Bronchial epithelial cell (primary cell): Measurements from ENCODE around the gene C1QL1. TPM values are rescaled to one million over a fixed set of nuclear protein-coding genes. Genes with fewer than 3 reads are reported as not detected.

Experiments
- DNase-seq: peaks from one replicate; pipeline ENCODE4 v3.0.0-alpha.2; 2010; ENCODE audit warnings: low read depth
- FAIRE-seq: peaks from 2 replicates; lab custom pipeline; 2011; peaks lifted over from hg19 to GRCh38; lab: Jason Lieb, UNC
- H3K27me3 ChIP-seq: 2 replicates; pipeline ENCODE4 v1.5.1; 2011; ENCODE audit warnings: low read length; ENCODE audit not compliant: control insufficient read depth, insufficient read depth
- H3K36me3 ChIP-seq: 2 replicates; pipeline ENCODE4 v1.5.1; 2011; ENCODE audit warnings: low read length; ENCODE audit not compliant: control insufficient read depth, insufficient read depth
- H3K4me3 ChIP-seq: 2 replicates; pipeline ENCODE4 v1.5.1; 2011; ENCODE audit warnings: mild to moderate bottlenecking, low read depth, low read length, control low read depth
- total RNA-seq: library from RNA; depleted of rRNA; stranded (reverse); fragments of >200 nt; gene quantifications from 2 replicates; pipeline ENCODE4 v1.2.1, GENCODE V29; 2014
- TF ChIP-seq, protein P1 (sequence below): IDR thresholded peaks from 2 replicates; pipeline ENCODE4 v1.5.1; 2011; ENCODE audit warnings: mild to moderate bottlenecking, moderate library complexity, low read length, control low read depth, inconsistent platforms; ENCODE audit not compliant: insufficient read depth, severe bottlenecking

The C1QL1 gene
- total RNA-seq, 1 donor from 2014 or later, result not detected

GRCh38 chr17:44912763-44913544 is 55.1 kb downstream of the C1QL1 start:
- Histone ChIP-seq H3K4me3 (no peak overlapping the region), H3K36me3 (no peaks in the 10 kb centered on the region), H3K27me3 (no peaks in the 10 kb centered on the region)
- DNase-seq (no peak), FAIRE-seq (no peak)
- TF ChIP-seq, protein P1, sequence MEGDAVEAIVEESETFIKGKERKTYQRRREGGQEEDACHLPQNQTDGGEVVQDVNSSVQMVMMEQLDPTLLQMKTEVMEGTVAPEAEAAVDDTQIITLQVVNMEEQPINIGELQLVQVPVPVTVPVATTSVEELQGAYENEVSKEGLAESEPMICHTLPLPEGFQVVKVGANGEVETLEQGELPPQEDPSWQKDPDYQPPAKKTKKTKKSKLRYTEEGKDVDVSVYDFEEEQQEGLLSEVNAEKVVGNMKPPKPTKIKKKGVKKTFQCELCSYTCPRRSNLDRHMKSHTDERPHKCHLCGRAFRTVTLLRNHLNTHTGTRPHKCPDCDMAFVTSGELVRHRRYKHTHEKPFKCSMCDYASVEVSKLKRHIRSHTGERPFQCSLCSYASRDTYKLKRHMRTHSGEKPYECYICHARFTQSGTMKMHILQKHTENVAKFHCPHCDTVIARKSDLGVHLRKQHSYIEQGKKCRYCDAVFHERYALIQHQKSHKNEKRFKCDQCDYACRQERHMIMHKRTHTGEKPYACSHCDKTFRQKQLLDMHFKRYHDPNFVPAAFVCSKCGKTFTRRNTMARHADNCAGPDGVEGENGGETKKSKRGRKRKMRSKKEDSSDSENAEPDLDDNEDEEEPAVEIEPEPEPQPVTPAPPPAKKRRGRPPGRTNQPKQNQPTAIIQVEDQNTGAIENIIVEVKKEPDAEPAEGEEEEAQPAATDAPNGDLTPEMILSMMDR, result no peak

GRCh38 chr17:44911133-44912001 is 56.7 kb downstream of the C1QL1 start:
- FAIRE-seq (peak; percentile 47), DNase-seq (peak; percentile 32)
- peak overlapping the region; percentile 11 for H3K4me3 ChIP-seq

DNA sequence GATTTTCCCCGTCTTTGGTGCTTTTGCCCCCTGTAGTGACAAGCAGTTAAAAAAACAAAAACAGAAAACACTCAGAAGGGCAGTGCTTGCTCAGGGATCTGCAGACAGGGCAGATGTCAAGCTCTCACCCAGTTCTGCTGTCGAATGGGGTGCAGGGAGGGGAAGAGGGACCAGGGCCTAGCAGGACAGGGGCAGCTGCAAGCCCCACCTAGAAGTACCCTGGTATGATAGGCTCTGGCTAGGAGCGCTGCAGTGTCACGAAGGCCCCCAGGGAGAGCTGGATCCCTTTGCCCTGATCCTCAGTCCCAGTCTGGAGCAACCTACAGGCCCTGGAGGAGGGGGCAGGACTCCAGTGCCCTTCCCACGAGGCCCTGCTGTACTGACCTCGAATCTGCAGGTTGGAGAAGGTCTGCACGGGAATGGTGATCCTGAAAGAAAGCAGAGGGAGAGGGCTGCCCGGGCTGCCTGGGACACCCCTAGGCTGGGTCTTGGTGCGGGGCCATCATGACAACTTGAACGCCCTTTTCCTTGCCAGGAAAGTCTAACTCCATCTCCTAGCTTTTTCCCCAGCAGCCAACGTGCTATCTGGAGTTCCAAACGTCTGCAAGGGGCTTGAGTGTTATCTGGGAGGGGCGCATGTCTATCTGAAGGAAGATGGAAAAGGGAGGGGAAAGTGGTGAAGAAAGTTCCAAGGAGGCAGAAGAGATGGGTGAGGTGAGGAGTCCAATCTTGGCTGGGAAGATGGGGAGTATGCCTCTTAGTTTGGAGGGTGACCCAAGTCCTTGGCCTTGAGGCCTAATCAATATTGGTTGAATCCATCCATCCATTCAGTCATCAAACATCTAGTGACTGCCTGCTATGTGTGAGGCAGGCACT is 57.6 kb downstream of the C1QL1 start:
- DNase-seq (no peak), FAIRE-seq (no peak)
- Histone ChIP-seq H3K4me3 (no peak overlapping the region), H3K27me3 (no peaks in the 10 kb centered on the region), H3K36me3 (no peaks in the 10 kb centered on the region)
- TF ChIP-seq, protein P1, result no peak

More at GRCh38 chr17:44911133-44912001, 56.7 kb downstream of the C1QL1 start:
- TF ChIP-seq, protein P1, result peak; percentile 79
- Histone ChIP-seq H3K36me3 (no peaks in the 10 kb centered on the region), H3K27me3 (no peaks in the 10 kb centered on the region)

Other genes with a start within 250 kb of the C1QL1 start
- gene ADAM11, start 209.3 kb downstream of the C1QL1 start, total RNA-seq, result 0.13 and 0.53 TPM in 2 replicates
- 0.53 and 2.4 TPM in 2 replicates for gene GJC1, start 138.0 kb downstream of the C1QL1 start, total RNA-seq
- not detected in 2 replicates for gene HIGD1B, start 120.4 kb downstream of the C1QL1 start, total RNA-seq
- 78.0 and 91.4 TPM in 2 replicates for gene EFTUD2, start 68.9 kb downstream of the C1QL1 start, total RNA-seq
- not detected in 2 replicates for gene GFAP, start 52.8 kb downstream of the C1QL1 start, total RNA-seq
- gene KIF18B, start 20.5 kb downstream of the C1QL1 start, total RNA-seq, result 0.13 TPM in 1 of 2 replicates, not detected in the other
- gene DCAKD, start 83.3 kb upstream of the C1QL1 start, total RNA-seq, result 18.2 and 25.9 TPM in 2 replicates
- gene NMT1, start 93.0 kb upstream of the C1QL1 start, total RNA-seq, result 48.1 and 54.2 TPM in 2 replicates
- 33.9 and 44.0 TPM in 2 replicates for gene PLCD3, start 164.2 kb upstream of the C1QL1 start, total RNA-seq
- 6.1 and 8.7 TPM in 2 replicates for gene ACBD4, start 167.4 kb upstream of the C1QL1 start, total RNA-seq
- 7.1 and 12.5 TPM in 2 replicates for gene HEXIM1, start 180.2 kb upstream of the C1QL1 start, total RNA-seq
- 4.1 and 4.7 TPM in 2 replicates for gene HEXIM2, start 193.6 kb upstream of the C1QL1 start, total RNA-seq